ENCODE results near the gene FGF9.

- TF ChIP-seq POLR2AphosphoS5 (IDR thresholded peaks at IDR 0.05; ENCODE audit: low read depth, low read length): no peak
- no peak for TF ChIP-seq PAX5 (IDR thresholded peaks at IDR 0.05; ENCODE audit: insufficient read depth, low read length, severe bottlenecking)
These were observed 31.3 kb upstream of the FGF9 start for GRCh38 chr13:21639561-21639960.
